ENCODE results near the gene REX1BD. TPM values are rescaled to one million over a fixed set of nuclear protein-coding genes. Genes with fewer than 3 reads are reported as not detected.

REX1BD gene
- total RNA-seq, 6 experiments from 2014 or later, result 30.4 to 71.7 (median 45.6) TPM

GRCh38 chr19:18574691-18575291 lies 13.8 kb upstream of the REX1BD start:
- Histone ChIP-seq H3K9me3 (no peaks in the 10 kb centered on the region), H3K27ac (no peak overlapping the region), H3K4me1 (peaks cover 0 to 17% (median 8%) of the 10 kb centered on the region in 4 donors), H3K4me3 (no peak overlapping the region), H3K27me3 (no peaks in the 10 kb centered on the region), H3K36me3 (peaks cover 5 to 39% (median 22%) of the 10 kb centered on the region in 4 donors)
- DNase-seq, result no peak
- ATAC-seq, result no peak
- WGBS (ENCODE audit: insufficient coverage, low coverage, low lambda C conversion rate, missing lambda C conversion rate), result 80% methylated on average over 1 of the region's 18 CpGs
- intact Hi-C loops (cut with DNase I), result loop anchor here in 1 of 2 donors (10.0 kb wide), 1 partner anchor 120 kb away; no protein-coding TSS in a partner anchor
- no peak for TF ChIP-seq CTCF (IDR thresholded peaks at IDR 0.05)
- TF ChIP-seq POLR2A (IDR thresholded peaks at IDR 0.05), result no peak

GRCh38 chr19:18576383-18576782 lies 12.2 kb upstream of the REX1BD start:
- intact Hi-C loops (cut with DNase I), result loop anchor here in 1 of 2 donors (10.0 kb wide), 1 partner anchor 122 kb away; no protein-coding TSS in a partner anchor
- ATAC-seq (no peak), DNase-seq (no peak)
- Histone ChIP-seq H3K27me3 (no peaks in the 10 kb centered on the region), H3K9me3 (no peaks in the 10 kb centered on the region), H3K36me3 (peaks cover 5 to 39% (median 22%) of the 10 kb centered on the region in 4 donors), H3K4me1 (peaks cover 0 to 21% (median 8%) of the 10 kb centered on the region in 4 donors), H3K27ac (no peak overlapping the region), H3K4me3 (no peak overlapping the region)
- no peak for TF ChIP-seq CTCF (IDR thresholded peaks at IDR 0.05)
- WGBS (ENCODE audit: insufficient coverage, low coverage, low lambda C conversion rate, missing lambda C conversion rate), result 95% methylated on average over 6 of the region's 8 CpGs

GRCh38 chr19:18577365-18577914 lies 11.2 kb upstream of the REX1BD start:
- H3K27me3 ChIP-seq, result no peaks in the 10 kb centered on the region
- ATAC-seq (no peak), DNase-seq (no peak)
- peaks cover 0 to 18% (median 6%) of the 10 kb centered on the region in 4 donors for H3K4me1 ChIP-seq
- no peak overlapping the region for H3K27ac ChIP-seq
- 95% methylated on average over 13 of the region's 21 CpGs for WGBS (ENCODE audit: insufficient coverage, low coverage, low lambda C conversion rate, missing lambda C conversion rate)
- peaks cover 5 to 39% (median 22%) of the 10 kb centered on the region in 4 donors for H3K36me3 ChIP-seq
- H3K4me3 ChIP-seq, result no peak overlapping the region
- H3K9me3 ChIP-seq, result no peaks in the 10 kb centered on the region
- TF ChIP-seq CTCF (IDR thresholded peaks at IDR 0.05) (no peak), POLR2A (IDR thresholded peaks at IDR 0.05) (no peak)
- intact Hi-C loops (cut with DNase I), result loop anchor here in 1 of 2 donors (10.0 kb wide), 1 partner anchor 123 kb away; no protein-coding TSS in a partner anchor

- Histone ChIP-seq H3K27ac (no peak overlapping the region), H3K9me3 (no peaks in the 10 kb centered on the region), H3K36me3 (peaks cover 0 to 17% (median 8%) of the 10 kb centered on the region in 4 donors), H3K4me1 (peaks cover 0 to 10% (median 0%) of the 10 kb centered on the region in 4 donors), H3K4me3 (no peak overlapping the region), H3K27me3 (no peaks in the 10 kb centered on the region)
- ATAC-seq (peak in 3 of 4 donors; percentile 32 to 77 (median 63)), DNase-seq (peak in 1 of 3 donors; percentile 72)
- WGBS (ENCODE audit: insufficient coverage, low coverage, low lambda C conversion rate, missing lambda C conversion rate), result 38% methylated on average over 3 of the region's 7 CpGs
- no peak for TF ChIP-seq POLR2A (IDR thresholded peaks at IDR 0.05)
- intact Hi-C loops (cut with DNase I), result no loop called here
Observed at GRCh38 chr19:18580311-18580710, 8.3 kb upstream of the REX1BD start.

GRCh38 chr19:18586306-18586705 lies 2.3 kb upstream of the REX1BD start:
- 0% methylated on average over 1 of the region's 2 CpGs for whole genome bisulfite sequencing (ENCODE audit: insufficient coverage, low coverage, low lambda C conversion rate, missing lambda C conversion rate)
- Histone ChIP-seq H3K27ac (no peak overlapping the region), H3K9me3 (no peaks in the 10 kb centered on the region)

More at GRCh38 chr19:18586306-18586705, 2.3 kb upstream of the REX1BD start:
- no peaks in the 10 kb centered on the region for H3K27me3 ChIP-seq
- peaks cover 0 to 8% (median 4%) of the 10 kb centered on the region in 4 donors for H3K4me1 ChIP-seq
- ATAC-seq, result no peak
- intact Hi-C loops (cut with DNase I), result no loop called here
- DNase-seq, result no peak
- H3K4me3 ChIP-seq, result no peak overlapping the region
- peaks cover 0 to 9% (median 2%) of the 10 kb centered on the region in 4 donors for H3K36me3 ChIP-seq
- TF ChIP-seq POLR2A (IDR thresholded peaks at IDR 0.05), result no peak
- no peak for TF ChIP-seq CTCF (IDR thresholded peaks at IDR 0.05)

All from right lobe of liver (tissue), 6 donors.